GM19193 (cell line): Measurements from ENCODE around the gene CACNA2D2.

ENCODE experiments used
- POLR2A ChIP-seq: IDR thresholded peaks from 4 replicates; pipeline ENCODE4 v1.6.1; 2011; ENCODE audit not compliant: insufficient read depth, insufficient read length; ENCODE audit errors: extremely low read depth

Gene CACNA2D2

GRCh38 chr3:50388720-50389413 lies 114.6 kb downstream of the CACNA2D2 start:
- no peak for TF ChIP-seq POLR2A

DNA sequence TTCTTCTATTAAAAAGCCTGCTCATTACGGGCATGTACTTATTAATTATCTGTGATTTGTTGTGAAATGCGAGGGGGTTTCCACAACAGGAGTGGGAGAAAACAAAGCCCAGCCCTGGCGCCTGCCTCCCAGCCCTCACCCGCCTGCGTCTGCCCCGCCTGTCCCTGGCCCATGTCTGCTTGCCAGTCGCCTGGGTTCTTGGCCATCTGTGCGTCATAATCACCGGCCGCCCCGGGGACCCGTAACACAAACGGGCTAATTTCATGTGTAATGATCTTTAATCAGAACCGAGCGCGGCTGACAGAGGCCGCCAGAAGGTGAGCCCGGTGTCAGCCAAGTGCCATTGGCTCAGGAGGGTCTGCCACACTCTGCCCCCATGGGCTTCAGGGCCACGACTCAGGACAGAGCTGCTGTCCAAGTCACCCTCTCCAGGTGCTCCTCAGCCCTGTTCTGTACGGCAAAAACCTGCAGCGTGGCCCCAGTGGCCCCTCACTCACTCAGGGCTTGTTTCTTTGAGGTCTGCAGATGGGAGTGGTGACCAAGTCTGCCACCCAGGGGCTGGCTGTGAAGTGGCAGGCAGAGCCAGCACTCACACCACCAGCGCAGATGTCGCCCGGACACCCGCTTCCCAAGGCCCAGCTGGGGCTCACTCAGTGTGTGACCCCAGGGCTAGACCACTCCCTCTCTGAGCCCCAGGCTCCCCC lies 115.3 kb downstream of the CACNA2D2 start:
- no peak for TF ChIP-seq POLR2A

DNA sequence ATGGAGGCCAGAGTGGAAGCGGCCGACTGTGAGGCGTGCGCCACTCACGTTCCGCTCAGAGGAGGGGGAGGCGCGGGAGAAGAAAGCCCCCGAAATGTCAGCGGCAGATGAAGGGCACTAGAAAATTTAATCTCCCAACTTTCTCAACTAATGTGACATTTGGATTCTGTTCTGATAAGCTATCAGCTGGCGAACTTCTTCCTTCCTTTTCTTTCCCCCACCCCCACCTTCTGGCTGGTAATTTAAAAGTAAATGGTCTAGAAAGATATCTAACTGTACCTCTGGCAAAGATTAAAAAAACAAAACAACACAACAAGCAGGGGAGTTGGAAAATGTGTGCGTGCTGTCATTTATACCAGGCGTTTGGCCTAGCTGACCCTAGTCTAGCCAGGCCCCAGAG lies 117.7 kb downstream of the CACNA2D2 start:
- TF ChIP-seq POLR2A: no peak

GRCh38 chr3:50383750-50384149 lies 119.7 kb downstream of the CACNA2D2 start:
- TF ChIP-seq POLR2A: no peak

GRCh38 chr3:50382722-50383121 lies 120.7 kb downstream of the CACNA2D2 start:
- no peak for TF ChIP-seq POLR2A

DNA sequence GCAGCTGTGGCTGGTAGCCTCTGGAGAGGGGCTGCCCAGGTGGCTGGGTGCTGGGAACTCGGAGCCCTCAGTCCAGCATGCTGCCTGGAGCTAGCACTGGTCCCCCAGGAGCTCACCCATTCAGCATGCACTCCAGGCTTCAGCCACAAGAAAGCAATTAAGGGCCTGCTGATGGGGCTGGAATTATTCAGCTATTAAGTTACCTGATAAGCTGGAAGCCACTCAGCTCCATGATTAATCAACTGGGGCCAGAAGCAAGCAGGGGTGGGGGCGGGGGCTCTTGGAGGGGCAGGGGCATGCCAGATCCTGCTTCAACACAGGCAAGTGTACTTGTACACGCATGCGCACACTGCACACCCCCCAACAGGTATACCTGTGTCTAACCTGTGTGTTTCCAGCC lies 122.1 kb downstream of the CACNA2D2 start:
- no peak for TF ChIP-seq POLR2A

DNA sequence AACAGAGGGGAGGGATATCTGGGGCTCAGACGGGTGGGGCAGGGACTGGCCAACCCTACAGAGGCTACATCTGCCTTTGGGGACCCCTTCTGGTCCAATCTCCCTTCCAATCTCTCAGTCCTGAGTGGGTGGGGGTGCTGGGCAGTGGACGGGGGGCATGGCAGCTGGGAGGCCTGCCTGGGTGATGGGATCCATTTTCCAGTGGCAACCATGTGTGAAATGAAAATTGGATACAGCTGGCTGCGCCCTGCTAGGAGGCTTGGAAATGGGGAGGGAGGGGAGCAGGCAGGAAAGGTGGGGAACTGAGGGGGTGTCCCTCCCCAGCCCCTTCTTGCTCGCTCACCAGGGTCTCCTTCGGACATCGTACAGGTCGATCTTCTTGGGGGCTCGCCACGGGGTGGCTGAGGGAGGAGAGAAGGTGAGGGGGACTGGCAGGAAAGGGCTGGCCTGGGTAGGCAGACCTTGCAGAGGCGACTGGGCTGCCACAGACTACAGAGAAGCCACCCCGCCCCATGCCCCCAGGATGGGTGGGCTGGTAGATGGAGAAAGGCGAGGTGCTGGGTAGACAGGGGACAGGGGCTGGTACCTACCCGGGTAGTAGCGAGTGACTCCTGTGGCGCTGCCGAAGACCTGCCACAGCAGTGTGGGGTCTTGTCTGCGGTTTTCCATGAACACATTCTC lies 122.9 kb downstream of the CACNA2D2 start:
- no peak for TF ChIP-seq POLR2A

DNA sequence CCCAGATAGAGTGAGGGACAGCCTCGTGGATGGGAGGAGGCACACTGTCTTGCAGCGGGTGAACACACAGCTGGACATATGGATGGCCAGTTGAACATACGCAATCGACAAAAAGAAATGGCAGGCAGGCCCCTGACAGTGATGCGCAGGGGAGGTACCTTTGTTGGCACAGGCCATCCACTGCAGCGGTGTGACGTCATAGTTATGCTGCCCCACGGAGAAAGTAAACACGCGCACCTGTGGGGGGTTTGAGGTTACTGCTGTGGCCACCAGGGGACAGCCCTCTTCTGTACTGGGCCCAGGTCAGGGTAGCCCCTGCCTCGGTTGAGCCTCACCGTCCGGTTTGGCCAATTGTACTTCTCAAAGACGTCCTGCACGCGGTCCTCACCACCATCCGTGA lies 124.7 kb downstream of the CACNA2D2 start:
- no peak for TF ChIP-seq POLR2A

GRCh38 chr3:50378024-50378423 lies 125.4 kb downstream of the CACNA2D2 start:
- TF ChIP-seq POLR2A: no peak

- TF ChIP-seq POLR2A: no peak
Observed at GRCh38 chr3:50375258-50375931, 128.0 kb downstream of the CACNA2D2 start.

GRCh38 chr3:50374363-50375257 lies 128.8 kb downstream of the CACNA2D2 start:
- no peak for TF ChIP-seq POLR2A

DNA sequence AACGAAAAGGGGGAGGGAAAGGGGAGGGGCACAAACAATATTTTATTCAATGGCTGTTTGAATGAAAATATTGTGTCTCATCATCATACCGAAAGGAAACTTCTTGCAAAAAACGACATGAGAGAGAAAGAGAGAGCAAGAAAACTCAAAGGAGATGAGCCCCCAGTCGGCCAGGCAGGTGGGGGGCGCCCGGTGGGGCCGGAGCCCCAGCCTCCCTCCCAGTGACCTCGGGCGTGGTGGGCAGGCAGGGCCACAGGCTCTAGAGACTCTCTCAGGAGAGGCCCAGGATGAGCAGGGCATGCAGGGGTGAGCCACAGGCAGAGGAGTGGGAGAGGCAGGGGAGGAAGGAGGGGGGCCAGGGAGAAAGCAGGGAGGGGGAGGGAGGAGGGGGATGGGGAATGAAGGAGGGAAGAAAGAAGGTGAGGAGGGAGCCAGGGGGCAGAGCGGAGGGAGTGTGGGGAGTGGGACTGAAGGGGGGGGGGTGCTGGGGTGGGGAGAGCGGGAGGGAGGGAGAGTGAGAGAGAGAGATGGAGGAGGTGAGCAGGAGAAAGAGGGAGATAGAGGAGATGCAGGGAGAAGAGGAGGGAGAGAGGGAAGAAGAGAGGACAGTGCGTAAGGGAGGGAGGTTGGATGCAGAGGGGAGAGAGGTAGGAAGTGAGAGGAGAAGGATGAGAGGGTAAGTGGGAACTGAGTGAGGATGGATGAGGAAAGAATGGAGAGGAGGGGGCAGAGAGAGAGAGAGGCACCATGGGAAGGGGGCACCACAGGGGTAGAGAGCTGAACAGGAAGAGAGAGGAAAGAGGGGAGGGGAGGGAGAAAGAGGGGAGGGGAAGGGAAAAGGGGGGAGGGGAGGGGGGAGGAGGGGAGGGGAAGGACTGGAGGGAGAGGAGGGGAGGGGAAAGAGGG lies 130.0 kb downstream of the CACNA2D2 start:
- TF ChIP-seq POLR2A: no peak

GRCh38 chr3:50372349-50372748 lies 131.1 kb downstream of the CACNA2D2 start:
- TF ChIP-seq POLR2A: no peak
